NOMO-1 (cell line): ENCODE measurements around the gene KRT7.
"Not testable (repeated sequence)": the region's sequence is repeated elsewhere in the genome, so short reads cannot be mapped to it uniquely, and the experiment has no call there.

Source experiments
- DNase-seq, 2 experiments: peaks; one replicate each; lab custom pipeline; 2025; ENCODE audit not compliant: unreplicated experiment in 2 of 2; lab: John Stamatoyannopoulos, UW

Gene KRT7

DNA sequence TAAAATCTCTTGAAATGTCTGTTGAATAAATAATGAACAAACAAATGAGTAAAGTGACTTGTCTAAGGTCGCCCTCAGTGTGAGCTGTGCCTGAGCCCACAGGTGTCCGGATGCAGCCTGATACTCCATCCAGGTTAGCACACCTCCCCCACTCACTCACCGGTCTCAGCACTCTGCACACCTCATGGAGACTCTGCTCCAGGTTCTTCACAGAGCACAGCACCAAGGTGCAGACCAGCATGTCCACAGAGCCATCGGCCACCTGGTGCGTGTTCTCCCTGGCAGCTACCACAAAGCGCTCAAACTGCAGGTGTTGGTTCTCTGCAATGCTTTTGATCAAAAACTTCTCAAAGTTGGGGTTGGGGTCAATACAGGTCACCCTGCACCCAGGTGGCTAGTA, 4.1 kb upstream of the KRT7 start:
- DNase-seq, result no peak

DNA sequence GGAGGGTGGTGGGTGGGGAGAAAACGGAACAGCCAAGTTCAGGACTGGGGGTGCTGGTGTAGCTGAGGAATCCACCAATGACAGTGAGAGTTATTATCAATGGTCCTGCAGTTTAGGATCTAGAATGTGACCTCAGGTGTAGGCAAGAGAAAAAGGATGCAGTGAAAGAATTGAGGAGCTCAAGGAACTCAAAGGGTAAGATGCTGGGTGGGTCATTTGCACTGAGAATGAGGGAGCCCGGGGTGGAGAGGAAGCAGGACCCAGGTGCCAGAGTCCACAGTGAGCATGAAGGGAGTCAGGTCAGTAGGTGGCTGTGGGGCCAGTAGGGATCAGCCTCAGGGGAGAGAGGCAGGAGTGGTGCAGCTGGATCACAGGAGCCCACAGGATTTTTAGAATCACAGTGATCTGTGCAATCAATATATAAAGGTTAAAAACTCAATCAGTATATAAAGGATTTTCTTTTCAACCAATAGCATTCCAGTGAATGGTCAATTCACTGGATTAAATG, 3.2 kb upstream of the KRT7 start:
- no peak for DNase-seq

DNA sequence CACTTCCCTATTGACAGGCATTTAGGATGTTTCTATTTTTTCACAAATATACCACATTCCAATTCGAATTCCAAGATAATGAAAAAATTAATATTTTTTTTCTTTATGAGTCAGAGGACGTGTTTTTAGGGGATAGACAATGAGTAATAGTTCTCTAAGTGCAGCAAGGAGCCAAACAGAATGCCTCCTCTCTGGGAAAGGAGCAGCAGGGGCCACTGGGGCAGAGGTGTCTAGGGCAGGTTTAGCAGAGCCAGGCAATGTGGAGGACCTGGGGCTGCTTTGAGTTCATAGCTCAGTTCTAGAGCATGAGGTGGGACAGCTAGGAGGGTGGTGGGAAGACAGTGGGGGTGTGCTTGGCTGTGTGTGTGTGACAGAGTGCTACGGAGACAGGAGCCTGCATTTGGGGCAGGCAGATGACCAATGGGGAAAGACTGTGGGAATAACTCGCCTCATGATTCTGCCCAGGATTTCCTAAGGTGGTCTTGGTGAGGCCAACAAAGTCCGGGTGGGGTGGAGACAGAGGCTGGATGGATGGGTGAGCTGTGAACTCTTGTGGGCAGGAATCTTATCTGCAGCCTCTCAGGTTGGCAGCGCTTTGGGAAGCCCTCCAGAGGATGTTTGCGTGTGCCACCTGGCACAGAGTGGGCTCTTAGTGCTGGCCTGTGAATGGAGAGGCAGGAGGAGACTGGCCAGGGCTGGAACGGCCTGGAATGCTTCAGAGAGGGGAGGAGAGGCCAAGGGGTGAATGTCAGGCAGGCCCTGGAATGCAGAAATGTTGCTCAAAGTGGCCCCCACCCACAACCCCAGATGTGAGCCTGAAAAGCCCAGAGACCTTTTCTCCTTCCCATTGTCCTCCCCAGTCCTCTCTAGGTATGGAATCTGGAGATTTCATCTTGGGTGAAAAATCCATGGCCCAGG, 2.4 kb upstream of the KRT7 start:
- DNase-seq, result no peak

DNA sequence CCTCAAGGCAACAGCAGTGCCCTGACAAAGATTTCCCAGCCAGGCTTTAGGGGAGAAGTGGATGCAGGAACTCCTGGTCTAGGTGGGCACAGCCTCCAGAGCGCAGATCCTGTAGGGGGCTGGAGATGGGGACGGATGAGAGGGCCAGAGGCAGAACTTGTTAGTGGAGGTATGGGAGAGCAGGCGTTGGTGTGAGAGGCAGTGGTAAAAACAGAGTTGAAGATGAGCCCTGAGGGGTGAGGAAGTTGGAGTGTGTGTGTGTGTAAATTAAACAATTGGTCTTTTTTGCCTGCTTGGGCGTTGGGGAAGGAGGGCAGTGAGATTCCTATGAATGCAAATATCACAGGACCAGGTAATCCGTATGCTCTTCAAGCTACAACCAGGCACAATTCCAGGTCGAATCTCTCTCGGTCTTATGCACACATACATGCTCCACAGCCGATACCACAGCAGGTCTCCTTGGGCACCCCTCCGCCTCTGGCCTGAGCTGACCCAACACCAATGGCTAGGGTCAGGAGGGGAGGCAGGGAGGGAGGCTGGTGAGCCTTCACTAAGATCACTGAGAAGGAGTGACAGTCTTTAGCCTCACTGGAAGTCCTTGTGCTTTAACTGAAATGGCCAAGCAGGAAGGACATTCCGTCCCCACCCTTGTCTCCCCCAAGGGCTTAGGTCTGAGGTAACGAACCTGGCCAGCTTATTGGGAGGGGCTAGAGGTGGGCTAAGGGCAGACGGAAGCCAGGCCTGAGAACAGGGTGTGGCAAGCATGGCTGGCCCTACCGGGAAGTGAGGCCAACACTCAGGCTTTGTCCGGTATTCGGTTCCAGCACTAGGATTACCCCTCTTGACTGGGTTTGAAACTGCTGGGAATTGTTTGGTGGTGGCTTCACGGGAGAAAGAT, 1.5 kb upstream of the KRT7 start:
- DNase-seq, result no peak

DNA sequence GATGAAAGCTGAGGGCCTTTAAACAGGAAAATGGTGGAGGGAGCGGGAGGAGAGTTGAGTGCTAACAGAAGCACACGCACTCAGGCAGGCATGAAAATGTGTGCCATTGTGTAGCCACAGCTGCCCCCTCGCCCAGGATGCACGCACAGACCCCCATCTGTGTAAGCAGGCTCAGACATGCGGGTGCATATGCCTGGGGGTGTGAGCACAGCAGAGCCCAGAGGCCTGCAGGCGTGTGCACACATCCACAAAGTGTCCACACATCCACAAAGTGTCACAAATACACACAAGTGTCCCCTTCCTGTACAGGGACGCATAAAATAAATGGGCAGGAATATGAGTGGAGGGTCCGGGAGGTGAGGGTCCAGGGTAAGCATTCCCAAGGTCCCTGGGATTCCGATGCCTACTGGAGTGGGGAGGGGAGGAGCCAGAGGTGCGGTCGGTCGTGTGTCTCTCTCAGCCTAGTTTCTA, 805 bp upstream of the KRT7 start:
- DNase-seq, result no peak

- no peak for DNase-seq
Measured at GRCh38 chr12:52233462-52234207, 592 bp downstream of the KRT7 start.

- DNase-seq, result no peak
Measured at GRCh38 chr12:52234223-52234810, 1.3 kb downstream of the KRT7 start.

- DNase-seq, result no peak
Measured at GRCh38 chr12:52235001-52235764, 2.1 kb downstream of the KRT7 start.

DNA sequence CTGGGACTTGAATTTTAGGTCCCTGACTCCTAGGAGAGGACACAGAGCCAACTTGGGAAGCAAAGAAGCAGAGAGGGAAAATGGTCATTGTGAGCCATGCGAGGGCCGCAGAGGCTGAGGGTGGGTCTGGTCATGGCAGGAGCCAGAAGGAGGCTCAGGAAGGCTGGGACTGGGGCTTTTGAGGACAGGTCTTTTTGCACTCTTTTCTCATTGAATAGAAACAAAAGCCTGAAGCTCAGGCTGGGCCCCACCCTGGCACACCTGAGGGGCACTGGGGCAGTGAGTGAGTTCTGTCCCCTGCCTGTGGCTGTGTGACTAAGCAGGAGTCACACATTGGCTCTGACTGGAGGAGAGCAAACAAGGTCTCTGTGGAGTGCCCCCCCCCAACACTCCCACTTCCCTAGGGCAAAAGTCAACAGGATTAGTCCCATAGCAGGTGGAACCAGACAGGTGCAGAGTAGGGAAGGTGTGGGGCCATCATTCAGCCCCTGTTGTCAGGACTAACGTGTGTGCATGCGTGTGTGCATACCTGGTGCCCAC, 2.8 kb downstream of the KRT7 start:
- no peak for DNase-seq

DNA sequence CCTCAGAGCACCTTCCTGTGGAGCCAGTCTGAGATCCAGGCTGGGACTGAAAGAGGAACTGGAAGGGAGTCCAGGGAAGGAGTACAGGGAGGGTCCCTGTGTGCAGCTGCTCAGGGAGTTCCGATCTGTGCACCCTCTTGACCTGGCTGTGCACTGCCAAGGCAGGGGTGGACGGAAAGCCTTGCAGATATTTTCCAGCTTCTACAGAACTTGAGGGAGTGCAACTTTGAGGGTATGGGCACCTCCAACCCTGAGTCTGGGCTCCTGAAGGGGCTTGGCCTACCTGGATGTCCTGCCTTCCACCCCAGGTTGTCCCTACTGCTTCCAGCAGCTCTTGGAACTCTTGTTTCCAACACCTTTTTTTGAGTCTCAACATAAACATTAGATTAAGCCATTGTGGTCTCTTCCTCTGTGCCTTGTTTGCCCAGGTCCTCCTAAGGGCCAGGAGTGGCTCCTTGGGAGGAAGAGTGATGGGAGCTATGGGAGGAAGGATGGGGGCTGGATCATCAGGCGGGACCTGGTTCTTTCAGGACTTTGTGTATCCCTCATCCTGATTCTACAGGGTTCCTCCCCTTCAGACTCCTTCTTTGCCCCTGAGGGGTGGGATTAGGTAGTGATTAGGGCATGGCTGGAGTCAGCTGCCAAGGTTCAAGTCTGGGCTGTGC, 3.5 kb downstream of the KRT7 start:
- no peak for DNase-seq

DNA sequence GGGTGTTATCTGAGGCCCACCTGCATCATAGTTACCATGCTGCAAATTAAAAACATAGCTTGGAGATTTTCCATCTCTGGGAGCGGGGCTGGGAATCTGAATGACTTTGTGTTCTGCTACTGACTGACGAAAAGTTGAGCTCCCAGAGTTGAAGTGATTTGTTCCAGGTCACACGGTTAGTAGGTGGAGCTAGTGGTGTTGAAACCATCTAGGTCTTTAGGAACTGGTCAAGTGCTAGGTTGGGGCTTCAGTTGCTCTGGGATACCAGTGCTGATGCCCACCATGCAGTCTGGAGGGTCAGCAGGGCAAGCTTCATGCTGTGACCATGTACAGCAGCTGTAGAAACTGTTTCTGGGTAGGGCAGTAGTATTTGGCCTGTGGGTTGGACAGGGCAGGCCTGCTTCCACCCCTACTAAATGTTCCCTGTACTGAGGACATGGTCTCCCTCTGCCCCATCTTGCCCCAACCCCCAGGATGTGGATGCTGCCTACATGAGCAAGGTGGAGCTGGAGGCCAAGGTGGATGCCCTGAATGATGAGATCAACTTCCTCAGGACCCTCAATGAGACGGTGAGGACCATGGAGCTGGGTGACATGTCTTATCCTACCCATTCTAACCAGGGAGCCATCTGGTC, 5.3 kb downstream of the KRT7 start:
- no peak for DNase-seq

- DNase-seq, result no peak
Measured at GRCh38 chr12:52238916-52239646, 6.0 kb downstream of the KRT7 start.

DNA sequence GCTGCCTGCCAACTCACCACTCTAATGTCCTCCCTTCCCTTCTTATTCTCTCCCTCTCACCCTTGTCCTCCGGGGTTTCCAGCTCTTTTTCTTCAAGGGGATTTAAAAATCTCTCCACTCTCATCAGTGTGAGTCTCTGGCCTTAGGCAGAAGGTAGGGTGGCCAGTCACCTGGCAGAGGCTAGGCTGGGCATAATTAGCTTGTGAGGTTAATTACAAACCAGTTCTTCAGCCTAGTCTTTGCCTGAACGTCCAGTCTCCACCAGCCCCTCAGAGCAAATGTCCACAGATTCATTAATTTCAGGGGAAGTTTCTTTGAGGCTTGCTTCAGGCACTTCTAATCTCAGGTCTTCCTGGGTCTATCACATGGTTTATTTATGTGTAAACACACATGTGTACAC, 6.7 kb downstream of the KRT7 start:
- no peak for DNase-seq

DNA sequence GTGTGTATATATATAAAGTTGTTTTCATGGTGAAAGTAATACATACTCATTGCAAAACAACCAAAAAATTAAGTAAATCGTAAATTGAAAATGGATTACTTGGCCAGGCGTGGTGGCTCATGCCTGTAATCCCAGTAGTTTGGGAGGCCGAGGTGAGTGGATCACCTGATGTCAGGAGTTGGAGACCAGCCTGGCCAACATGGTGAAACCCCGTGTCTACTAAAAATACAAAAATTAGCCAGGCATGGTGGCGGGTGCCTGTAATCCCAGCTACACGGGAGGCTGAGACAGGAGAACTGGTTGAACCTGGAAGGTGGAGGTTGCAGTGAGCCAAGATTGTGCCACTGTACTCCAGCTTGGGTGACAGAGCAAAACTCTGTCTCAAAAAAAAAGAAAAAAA, 7.2 kb downstream of the KRT7 start:
- not testable (repeated sequence) for DNase-seq

- DNase-seq, result no peak
Measured at GRCh38 chr12:52241205-52241842, 8.3 kb downstream of the KRT7 start.

DNA sequence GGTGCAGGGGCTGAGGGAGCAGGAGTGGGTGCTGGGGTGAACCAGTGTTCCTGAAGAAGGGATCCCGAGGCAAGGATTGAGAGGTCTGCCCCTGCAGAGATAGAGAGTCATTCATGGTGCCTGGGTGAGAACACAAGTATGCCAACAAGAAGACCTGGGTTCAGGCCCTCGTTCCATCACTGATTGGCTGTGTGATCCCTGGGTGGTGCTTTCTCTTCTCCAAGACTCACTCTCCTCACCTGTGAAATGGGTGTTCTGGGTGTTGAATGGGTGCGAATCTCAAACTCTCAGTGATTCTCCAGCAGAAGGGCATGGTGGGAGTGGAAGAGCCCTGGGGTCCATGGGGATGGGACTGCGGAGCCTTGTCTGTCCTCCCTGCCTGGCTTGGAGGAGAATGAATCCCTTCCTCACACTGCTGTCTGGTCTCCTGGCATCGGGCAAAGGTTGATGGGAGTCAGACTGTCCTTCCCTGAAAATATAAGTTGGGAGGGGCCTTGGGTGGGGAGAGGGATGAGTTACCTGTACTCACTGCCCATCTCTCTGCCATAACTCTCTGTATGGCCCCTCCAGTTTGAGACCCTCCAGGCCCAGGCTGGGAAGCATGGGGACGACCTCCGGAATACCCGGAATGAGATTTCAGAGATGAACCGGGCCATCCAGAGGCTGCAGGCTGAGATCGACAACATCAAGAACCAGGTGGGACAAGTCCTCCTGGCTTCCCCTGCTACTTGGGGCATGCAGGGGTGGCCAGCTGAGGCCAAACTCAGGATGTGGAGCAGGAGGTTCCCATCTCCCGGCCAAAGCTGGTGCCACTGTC, 9.6 kb downstream of the KRT7 start:
- DNase-seq, result no peak
